HepG2 (cell line): ENCODE measurements around the gene GPR89A.
"Not testable (repeated sequence)": the region's sequence is repeated elsewhere in the genome, so short reads cannot be mapped to it uniquely, and the experiment has no call there.

Experiments
- POLR2A ChIP-seq, 2 experiments: IDR thresholded peaks; 2 replicates each; pipeline ENCODE4 v1.6.1; 2011; ENCODE audit warnings: low read depth in 2 of 2, low read length in 2 of 2, mild to moderate bottlenecking in 1 of 2, moderate library complexity in 1 of 2; ENCODE audit not compliant: insufficient read depth in 1 of 2
- ZNF143 ChIP-seq: sonication (generic); formaldehyde crosslinking; IDR thresholded peaks from 2 replicates; pipeline ENCODE4 v1.4.0; 2020; ENCODE audit warnings: missing genetic modification reagents
- ZNF678 ChIP-seq: sonication (generic); formaldehyde crosslinking; IDR thresholded peaks from 2 replicates; pipeline ENCODE4 v1.4.0; 2020; ENCODE audit warnings: mild to moderate bottlenecking, missing genetic modification reagents
- TF ChIP-seq, protein P1 (sequence below): sonication (generic); formaldehyde crosslinking; IDR thresholded peaks from 2 replicates; pipeline ENCODE4 v1.5.0; 2020; ENCODE audit warnings: mild to moderate bottlenecking, missing genetic modification reagents, moderate library complexity
- TF ChIP-seq, protein P2 (sequence below): sonication (generic); formaldehyde crosslinking; IDR thresholded peaks from 2 replicates; pipeline ENCODE4 v1.4.0; 2020; ENCODE audit warnings: low read depth, mild to moderate bottlenecking, missing genetic modification reagents

DNA sequence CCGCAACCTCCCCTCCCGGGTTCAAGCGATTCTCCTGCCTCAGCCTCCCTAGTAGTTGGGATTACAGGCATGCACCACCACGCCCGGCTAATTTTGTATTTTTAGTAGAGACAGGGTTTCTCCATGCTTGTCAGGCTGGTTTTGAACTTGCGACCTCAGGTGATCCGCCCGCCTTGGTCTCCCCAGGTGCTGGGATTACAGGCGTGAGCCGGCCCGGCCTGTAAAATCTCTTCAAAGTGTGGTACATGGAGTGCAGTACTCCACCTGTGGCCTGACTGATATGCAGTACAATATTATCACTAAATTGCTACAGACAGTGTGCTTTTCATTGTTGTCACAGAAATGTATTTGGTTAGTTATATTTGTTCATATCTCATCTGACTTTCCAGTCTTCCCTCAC, 499 bp upstream of the GPR89A start:
- TF ChIP-seq ZNF678 (CRISPR knock-in tag); ZNF143 (CRISPR knock-in tag); POLR2A (IDR thresholded peaks at IDR 0.05; ENCODE audit: insufficient read depth in 1 of 2, low read depth in 2 of 2, low read length in 2 of 2): not testable (repeated sequence)
- TF ChIP-seq, protein P1, sequence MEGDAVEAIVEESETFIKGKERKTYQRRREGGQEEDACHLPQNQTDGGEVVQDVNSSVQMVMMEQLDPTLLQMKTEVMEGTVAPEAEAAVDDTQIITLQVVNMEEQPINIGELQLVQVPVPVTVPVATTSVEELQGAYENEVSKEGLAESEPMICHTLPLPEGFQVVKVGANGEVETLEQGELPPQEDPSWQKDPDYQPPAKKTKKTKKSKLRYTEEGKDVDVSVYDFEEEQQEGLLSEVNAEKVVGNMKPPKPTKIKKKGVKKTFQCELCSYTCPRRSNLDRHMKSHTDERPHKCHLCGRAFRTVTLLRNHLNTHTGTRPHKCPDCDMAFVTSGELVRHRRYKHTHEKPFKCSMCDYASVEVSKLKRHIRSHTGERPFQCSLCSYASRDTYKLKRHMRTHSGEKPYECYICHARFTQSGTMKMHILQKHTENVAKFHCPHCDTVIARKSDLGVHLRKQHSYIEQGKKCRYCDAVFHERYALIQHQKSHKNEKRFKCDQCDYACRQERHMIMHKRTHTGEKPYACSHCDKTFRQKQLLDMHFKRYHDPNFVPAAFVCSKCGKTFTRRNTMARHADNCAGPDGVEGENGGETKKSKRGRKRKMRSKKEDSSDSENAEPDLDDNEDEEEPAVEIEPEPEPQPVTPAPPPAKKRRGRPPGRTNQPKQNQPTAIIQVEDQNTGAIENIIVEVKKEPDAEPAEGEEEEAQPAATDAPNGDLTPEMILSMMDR (CRISPR knock-in tag) = not testable (repeated sequence)
- TF ChIP-seq, protein P2, sequence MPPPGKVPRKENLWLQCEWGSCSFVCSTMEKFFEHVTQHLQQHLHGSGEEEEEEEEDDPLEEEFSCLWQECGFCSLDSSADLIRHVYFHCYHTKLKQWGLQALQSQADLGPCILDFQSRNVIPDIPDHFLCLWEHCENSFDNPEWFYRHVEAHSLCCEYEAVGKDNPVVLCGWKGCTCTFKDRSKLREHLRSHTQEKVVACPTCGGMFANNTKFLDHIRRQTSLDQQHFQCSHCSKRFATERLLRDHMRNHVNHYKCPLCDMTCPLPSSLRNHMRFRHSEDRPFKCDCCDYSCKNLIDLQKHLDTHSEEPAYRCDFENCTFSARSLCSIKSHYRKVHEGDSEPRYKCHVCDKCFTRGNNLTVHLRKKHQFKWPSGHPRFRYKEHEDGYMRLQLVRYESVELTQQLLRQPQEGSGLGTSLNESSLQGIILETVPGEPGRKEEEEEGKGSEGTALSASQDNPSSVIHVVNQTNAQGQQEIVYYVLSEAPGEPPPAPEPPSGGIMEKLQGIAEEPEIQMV = not testable (repeated sequence)
